Breast epithelium (tissue), 3 donors: ENCODE results near the gene LBHD2.

Experiments used
- POLR2A ChIP-seq: fragments of 450-650 bp; IDR thresholded peaks from one replicate; pipeline ENCODE4 v1.6.1; 2016; ENCODE audit warnings: antibody characterized with exemption, mild to moderate bottlenecking, moderate library complexity
- TF ChIP-seq, protein P1 (sequence below), 3 donors: fragments of 450-650 bp; IDR thresholded peaks; one replicate each; pipeline ENCODE4 v1.5.1; 2016 to 2017; ENCODE audit warnings: antibody characterized with exemption in 3 of 3, mild to moderate bottlenecking in 3 of 3, moderate library complexity in 3 of 3

DNA sequence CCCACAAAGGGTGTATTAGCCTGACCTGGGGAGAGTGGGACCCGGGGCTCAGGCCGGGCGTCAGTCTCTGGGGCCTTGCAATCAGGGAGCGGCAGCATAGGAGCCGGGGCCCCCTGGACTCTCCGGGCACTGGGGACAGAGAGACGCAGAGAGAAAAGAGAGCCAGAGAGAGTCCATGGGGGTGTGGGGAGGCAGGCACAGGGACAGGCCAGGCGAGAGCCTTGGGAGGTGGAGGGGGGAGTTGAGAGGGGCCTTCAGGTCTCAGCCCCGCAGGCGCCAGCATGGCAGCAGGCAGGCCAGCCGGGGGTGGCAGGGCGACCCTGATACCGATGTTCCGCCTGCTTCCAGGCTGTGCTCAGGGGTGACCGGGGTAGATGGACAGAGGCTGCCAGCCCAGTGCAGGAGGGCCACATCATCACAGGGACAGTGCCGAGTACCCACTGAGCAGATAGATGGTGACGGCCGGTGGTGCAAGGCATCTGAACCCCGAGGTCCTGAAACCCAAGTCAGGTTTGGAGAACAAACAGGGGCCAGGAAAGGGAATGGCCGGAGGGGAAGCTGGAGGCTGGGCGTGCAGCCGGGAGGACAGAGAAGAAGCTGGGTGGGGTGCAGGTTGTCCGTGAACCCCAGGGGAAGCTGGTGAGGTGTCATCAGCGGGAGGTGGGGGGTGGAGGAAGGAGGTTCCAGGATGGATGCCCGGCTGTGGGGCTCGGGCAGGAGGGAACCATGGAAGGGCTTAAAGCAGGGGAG is 13.4 kb downstream of the LBHD2 start:
- no peak for TF ChIP-seq POLR2A
- TF ChIP-seq, protein P1, sequence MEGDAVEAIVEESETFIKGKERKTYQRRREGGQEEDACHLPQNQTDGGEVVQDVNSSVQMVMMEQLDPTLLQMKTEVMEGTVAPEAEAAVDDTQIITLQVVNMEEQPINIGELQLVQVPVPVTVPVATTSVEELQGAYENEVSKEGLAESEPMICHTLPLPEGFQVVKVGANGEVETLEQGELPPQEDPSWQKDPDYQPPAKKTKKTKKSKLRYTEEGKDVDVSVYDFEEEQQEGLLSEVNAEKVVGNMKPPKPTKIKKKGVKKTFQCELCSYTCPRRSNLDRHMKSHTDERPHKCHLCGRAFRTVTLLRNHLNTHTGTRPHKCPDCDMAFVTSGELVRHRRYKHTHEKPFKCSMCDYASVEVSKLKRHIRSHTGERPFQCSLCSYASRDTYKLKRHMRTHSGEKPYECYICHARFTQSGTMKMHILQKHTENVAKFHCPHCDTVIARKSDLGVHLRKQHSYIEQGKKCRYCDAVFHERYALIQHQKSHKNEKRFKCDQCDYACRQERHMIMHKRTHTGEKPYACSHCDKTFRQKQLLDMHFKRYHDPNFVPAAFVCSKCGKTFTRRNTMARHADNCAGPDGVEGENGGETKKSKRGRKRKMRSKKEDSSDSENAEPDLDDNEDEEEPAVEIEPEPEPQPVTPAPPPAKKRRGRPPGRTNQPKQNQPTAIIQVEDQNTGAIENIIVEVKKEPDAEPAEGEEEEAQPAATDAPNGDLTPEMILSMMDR (IDR thresholded peaks at IDR 0.05): no peak
